ENCODE measurements around the gene ASL.

Gene ASL

DNA sequence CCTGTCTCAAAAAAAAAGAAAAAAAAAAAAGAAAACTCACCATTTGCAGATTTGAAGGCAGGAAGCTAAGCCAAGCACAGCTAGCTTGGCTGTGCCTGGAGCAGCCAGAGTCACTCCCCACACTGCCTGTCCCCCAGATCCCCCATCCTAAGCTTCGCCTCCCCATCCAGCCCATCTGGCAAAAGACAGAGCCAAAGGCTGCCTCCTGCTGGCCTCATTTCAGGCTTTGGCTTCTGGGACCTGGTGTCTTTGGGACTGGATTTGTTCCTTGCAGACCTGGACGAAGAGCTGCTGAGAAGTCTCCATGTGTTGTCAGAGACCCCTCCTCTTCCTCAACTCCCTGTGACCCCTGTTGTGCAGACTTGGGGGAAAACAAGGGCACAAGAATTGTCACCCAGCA, 8.1 kb downstream of the ASL start:
- Mint-ChIP-seq H3K27ac (no peak overlapping the region), H3K27me3 (ENCODE audit: low read depth, poor library complexity) (no peaks in the 10 kb centered on the region), H3K4me3 (no peak overlapping the region), H3K9me3 (no peaks in the 10 kb centered on the region), H3K36me3 (ENCODE audit: low read depth) (peaks cover 14% of the 10 kb centered on the region), H3K4me1 (peaks cover 13% of the 10 kb centered on the region)
- TF ChIP-seq, protein P1, sequence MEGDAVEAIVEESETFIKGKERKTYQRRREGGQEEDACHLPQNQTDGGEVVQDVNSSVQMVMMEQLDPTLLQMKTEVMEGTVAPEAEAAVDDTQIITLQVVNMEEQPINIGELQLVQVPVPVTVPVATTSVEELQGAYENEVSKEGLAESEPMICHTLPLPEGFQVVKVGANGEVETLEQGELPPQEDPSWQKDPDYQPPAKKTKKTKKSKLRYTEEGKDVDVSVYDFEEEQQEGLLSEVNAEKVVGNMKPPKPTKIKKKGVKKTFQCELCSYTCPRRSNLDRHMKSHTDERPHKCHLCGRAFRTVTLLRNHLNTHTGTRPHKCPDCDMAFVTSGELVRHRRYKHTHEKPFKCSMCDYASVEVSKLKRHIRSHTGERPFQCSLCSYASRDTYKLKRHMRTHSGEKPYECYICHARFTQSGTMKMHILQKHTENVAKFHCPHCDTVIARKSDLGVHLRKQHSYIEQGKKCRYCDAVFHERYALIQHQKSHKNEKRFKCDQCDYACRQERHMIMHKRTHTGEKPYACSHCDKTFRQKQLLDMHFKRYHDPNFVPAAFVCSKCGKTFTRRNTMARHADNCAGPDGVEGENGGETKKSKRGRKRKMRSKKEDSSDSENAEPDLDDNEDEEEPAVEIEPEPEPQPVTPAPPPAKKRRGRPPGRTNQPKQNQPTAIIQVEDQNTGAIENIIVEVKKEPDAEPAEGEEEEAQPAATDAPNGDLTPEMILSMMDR (IDR thresholded peaks at IDR 0.05), result no peak
- DNase-seq, result no peak

DNA sequence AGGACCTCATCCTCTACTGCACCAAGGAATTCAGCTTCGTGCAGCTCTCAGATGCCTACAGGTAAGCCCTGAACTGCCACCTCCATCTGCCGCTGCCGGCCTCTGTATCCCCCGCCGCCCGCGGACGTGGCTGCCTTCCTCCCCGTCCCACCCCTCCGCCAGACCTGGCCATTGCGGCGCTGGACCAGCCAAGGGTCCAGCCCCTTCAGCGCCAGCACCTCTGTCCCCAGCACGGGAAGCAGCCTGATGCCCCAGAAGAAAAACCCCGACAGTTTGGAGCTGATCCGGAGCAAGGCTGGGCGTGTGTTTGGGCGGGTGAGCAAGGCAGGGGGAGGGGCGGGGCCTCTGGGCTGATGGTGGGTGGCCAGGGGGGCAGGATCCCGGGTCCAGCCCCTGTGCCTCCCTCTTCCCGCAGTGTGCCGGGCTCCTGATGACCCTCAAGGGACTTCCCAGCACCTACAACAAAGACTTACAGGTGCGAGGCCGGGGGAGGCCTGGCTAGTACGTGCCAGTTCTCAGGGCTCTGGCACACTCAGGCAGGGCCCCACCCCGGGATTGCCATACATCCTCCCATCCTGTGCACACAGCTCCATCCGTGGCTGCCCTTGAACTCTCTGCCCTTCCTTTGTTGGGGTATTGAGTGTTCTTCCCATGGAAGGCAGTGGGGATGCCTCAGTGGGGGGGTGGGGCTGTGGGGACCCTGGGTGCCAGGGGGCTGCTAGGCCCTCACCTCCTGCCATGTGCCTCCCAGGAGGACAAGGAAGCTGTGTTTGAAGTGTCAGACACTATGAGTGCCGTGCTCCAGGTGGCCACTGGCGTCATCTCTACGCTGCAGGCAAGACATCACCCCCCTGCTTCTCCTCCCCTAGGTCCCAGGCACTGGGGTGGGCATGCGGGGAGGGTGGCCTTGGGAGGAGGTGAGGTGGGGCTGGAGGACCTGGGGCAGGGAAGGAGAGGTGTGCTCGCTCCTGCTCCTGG, 13.5 kb downstream of the ASL start:
- DNase-seq, result no peak
- H3K4me3 Mint-ChIP-seq, result no peak overlapping the region
- H3K27ac Mint-ChIP-seq, result no peak overlapping the region
- H3K4me1 Mint-ChIP-seq, result peaks cover 17% of the 10 kb centered on the region
- no peaks in the 10 kb centered on the region for H3K27me3 Mint-ChIP-seq (ENCODE audit: low read depth, poor library complexity)
- H3K36me3 Mint-ChIP-seq (ENCODE audit: low read depth), result no peaks in the 10 kb centered on the region
- no peaks in the 10 kb centered on the region for H3K9me3 Mint-ChIP-seq
- TF ChIP-seq, protein P1 (IDR thresholded peaks at IDR 0.05), result no peak

DNA sequence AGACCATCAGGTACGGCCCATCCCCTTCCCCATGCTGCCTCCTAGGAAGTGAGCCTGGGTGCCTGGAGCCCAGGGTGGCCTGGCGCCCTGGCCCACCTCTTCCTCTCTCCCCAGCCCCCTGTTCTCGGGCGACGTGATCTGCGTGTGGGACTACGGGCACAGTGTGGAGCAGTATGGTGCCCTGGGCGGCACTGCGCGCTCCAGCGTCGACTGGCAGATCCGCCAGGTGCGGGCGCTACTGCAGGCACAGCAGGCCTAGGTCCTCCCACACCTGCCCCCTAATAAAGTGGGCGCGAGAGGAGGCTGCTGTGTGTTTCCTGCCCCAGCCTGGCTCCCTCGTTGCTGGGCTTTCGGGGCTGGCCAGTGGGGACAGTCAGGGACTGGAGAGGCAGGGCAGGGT, 17.0 kb downstream of the ASL start:
- H3K4me3 Mint-ChIP-seq, result no peak overlapping the region
- DNase-seq, result no peak
- H3K27me3 Mint-ChIP-seq (ENCODE audit: low read depth, poor library complexity), result no peaks in the 10 kb centered on the region
- TF ChIP-seq, protein P1 (IDR thresholded peaks at IDR 0.05), result no peak
- H3K4me1 Mint-ChIP-seq, result peaks cover 5% of the 10 kb centered on the region
- no peak overlapping the region for H3K27ac Mint-ChIP-seq
- no peaks in the 10 kb centered on the region for H3K36me3 Mint-ChIP-seq (ENCODE audit: low read depth)
- H3K9me3 Mint-ChIP-seq, result no peaks in the 10 kb centered on the region

DNA sequence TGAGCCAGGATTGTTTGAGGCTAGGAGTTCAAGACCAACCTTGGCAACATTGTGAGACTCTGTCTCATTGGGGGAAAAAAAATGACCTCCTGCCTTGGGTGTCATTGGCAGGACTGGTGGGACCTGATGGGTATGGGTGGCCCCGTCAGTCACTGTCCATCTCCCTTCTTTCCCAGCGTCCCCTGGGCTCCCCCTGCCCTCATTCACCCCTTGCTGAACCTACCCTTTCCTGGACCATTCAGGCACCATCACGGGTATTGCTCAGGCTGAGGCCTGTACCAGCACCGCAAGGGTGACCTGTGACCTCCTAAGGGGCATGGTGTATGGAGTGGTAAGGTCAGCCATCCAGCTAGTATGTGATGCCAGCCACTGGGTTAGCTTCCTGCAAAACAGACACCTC, 19.4 kb downstream of the ASL start:
- Mint-ChIP-seq H3K27me3 (ENCODE audit: low read depth, poor library complexity) (no peaks in the 10 kb centered on the region), H3K27ac (no peak overlapping the region), H3K36me3 (ENCODE audit: low read depth) (no peaks in the 10 kb centered on the region), H3K4me3 (no peak overlapping the region), H3K9me3 (no peaks in the 10 kb centered on the region), H3K4me1 (peaks cover 12% of the 10 kb centered on the region)
- DNase-seq, result no peak
- TF ChIP-seq, protein P1 (IDR thresholded peaks at IDR 0.05), result no peak

DNA sequence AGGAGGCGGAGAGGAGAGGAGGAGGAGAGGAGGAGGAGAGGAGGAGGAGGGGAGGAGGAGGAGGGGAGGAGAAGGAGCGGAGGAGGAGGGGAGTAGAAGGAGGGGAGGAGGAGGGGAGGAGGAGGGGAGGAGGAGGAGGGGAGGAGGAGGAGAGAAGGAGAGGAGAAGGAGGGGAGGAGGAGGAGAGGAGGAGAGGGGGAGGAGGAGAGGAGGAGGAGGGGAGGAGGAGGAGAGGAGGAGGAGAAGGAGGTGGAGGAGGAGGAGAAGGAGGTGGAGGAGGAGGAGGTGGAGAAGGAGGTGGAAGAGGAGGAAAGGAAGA, 23.6 kb downstream of the ASL start:
- Mint-ChIP-seq H3K9me3 (no peaks in the 10 kb centered on the region), H3K27me3 (ENCODE audit: low read depth, poor library complexity) (no peaks in the 10 kb centered on the region), H3K27ac (no peak overlapping the region), H3K4me1 (peaks cover 12% of the 10 kb centered on the region), H3K4me3 (no peak overlapping the region), H3K36me3 (ENCODE audit: low read depth) (no peaks in the 10 kb centered on the region)
- no peak for DNase-seq
- TF ChIP-seq, protein P1 (IDR thresholded peaks at IDR 0.05), result no peak

Measured in nephron progenitor cell (in vitro differentiated cells).